Astrocyte (in vitro differentiated cells and primary cell): ENCODE measurements around the gene ACSF2. TPM values are rescaled to one million over a fixed set of nuclear protein-coding genes. Genes with fewer than 3 reads are reported as not detected.

ENCODE experiments used
- DNase-seq: peaks from one replicate; pipeline ENCODE4 v3.0.0-alpha.2; 2010; ENCODE audit warnings: low read depth
- FAIRE-seq: peaks from 2 replicates; lab custom pipeline; 2011; peaks lifted over from hg19 to GRCh38; lab: Jason Lieb, UNC
- H2AFZ ChIP-seq: 2 replicates; pipeline ENCODE4 v1.6.0; 2012; ENCODE audit warnings: low read depth, low read length, inconsistent platforms
- H3K27ac ChIP-seq: 2 replicates; pipeline ENCODE4 v1.5.1; 2011; ENCODE audit warnings: low read depth, low read length, inconsistent platforms
- H3K27me3 ChIP-seq: 2 replicates; pipeline ENCODE4 v1.6.0; 2011; ENCODE audit warnings: low read length, inconsistent platforms; ENCODE audit not compliant: insufficient read depth
- H3K36me3 ChIP-seq: 2 replicates; pipeline ENCODE4 v1.5.1; 2011; ENCODE audit warnings: low read length, inconsistent platforms; ENCODE audit not compliant: insufficient read depth
- H3K4me1 ChIP-seq: 2 replicates; pipeline ENCODE4 v1.5.1; 2011; ENCODE audit warnings: low read length, inconsistent platforms; ENCODE audit not compliant: insufficient read depth
- H3K4me2 ChIP-seq: 2 replicates; pipeline ENCODE4 v1.6.0; 2012; ENCODE audit warnings: low read length, inconsistent platforms
- H3K4me3 ChIP-seq: 2 replicates; pipeline ENCODE4 v1.5.1; 2011; ENCODE audit warnings: low read depth, mild to moderate bottlenecking, low read length, inconsistent platforms; ENCODE audit not compliant: insufficient read depth
- H3K79me2 ChIP-seq: 2 replicates; pipeline ENCODE4 v1.6.0; 2012; ENCODE audit warnings: mild to moderate bottlenecking, low read length, inconsistent platforms; ENCODE audit not compliant: insufficient read depth
- H3K9ac ChIP-seq: 2 replicates; pipeline ENCODE4 v1.6.0; 2012; ENCODE audit warnings: mild to moderate bottlenecking, low read length, inconsistent platforms
- H3K9me3 ChIP-seq: 2 replicates; pipeline ENCODE4 v1.5.1; 2012; ENCODE audit warnings: low read depth, mild to moderate bottlenecking, low read length, inconsistent platforms; ENCODE audit not compliant: insufficient read depth
- H4K20me1 ChIP-seq: 2 replicates; pipeline ENCODE4 v1.6.0; 2012; ENCODE audit warnings: low read length, inconsistent platforms; ENCODE audit not compliant: insufficient read depth
- H3K27ac Mint-ChIP-seq: one replicate; pipeline ENCODE4 v1.8.0; 2021; ENCODE audit warnings: mild to moderate bottlenecking, mixed read lengths; ENCODE audit not compliant: unreplicated experiment
- H3K27me3 Mint-ChIP-seq: one replicate; pipeline ENCODE4 v1.8.0; 2021; ENCODE audit warnings: low read depth, mixed read lengths; ENCODE audit not compliant: unreplicated experiment
- H3K36me3 Mint-ChIP-seq: one replicate; pipeline ENCODE4 v1.8.0; 2021; ENCODE audit warnings: low read depth, mixed read lengths; ENCODE audit not compliant: unreplicated experiment
- H3K4me1 Mint-ChIP-seq: one replicate; pipeline ENCODE4 v1.8.0; 2021; ENCODE audit warnings: low read depth, mixed read lengths; ENCODE audit not compliant: unreplicated experiment
- H3K4me3 Mint-ChIP-seq: one replicate; pipeline ENCODE4 v1.8.0; 2021; ENCODE audit warnings: mild to moderate bottlenecking, moderate library complexity, mixed read lengths; ENCODE audit not compliant: unreplicated experiment
- H3K9me3 Mint-ChIP-seq: one replicate; pipeline ENCODE4 v1.8.0; 2021; ENCODE audit warnings: mild to moderate bottlenecking, mixed read lengths; ENCODE audit not compliant: unreplicated experiment
- EZH2 ChIP-seq: IDR thresholded peaks from 2 replicates; pipeline ENCODE4 v1.6.1; 2012; ENCODE audit warnings: mild to moderate bottlenecking, low read length, inconsistent platforms; ENCODE audit not compliant: insufficient read depth
- total RNA-seq: library from RNA; stranded (reverse); gene quantifications from 2 replicates; pipeline ENCODE4 v1.2.1, GENCODE V29; 2021
- TF ChIP-seq, protein P1 (sequence below): IDR thresholded peaks from 2 replicates; pipeline ENCODE4 v1.5.1; 2011; ENCODE audit warnings: low read depth, mild to moderate bottlenecking, inconsistent platforms, low read length, moderate library complexity; ENCODE audit not compliant: insufficient read depth

Gene ACSF2
- total RNA-seq, 1 donor from 2014 or later, result 28.3 TPM

DNA sequence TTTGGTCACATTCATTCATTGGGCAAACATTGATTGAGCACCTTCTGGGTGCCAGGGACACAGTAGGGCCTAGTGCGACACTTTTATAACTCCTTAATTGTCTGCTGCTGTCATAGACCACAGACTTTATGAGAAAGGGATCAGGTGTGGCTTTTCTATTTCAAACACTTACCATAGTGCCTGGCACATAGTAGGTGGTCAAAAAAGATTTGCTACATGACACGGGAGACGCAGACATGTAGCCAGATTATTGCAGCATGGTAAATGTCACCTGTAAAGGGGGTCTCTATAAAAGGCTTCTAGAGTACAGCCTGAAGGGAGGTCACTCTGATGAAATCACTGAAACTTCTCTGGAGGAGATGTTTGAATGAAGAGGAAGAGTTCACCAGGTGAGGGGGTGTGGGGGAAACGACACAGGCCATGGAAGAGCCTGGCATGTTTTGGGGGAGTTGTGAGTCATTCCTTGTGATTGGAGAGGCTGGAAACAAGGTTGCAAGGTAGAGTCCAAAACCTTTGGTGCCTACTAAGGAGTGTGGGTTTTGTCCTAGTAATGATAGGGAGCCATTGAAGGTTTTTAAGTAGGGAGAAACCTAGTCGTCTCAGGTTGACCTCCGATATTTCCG is 54.2 kb downstream of the ACSF2 start:
- H3K4me2 ChIP-seq, result peak overlapping the region; percentile 93
- peaks cover 5% of the 10 kb centered on the region for H3K36me3 Mint-ChIP-seq
- H3K4me1 Mint-ChIP-seq, result peaks cover 8% of the 10 kb centered on the region
- peaks cover 7% of the 10 kb centered on the region for H3K27me3 ChIP-seq
- peaks cover 5% of the 10 kb centered on the region for H3K27me3 Mint-ChIP-seq
- peaks cover 8% of the 10 kb centered on the region for H3K4me1 ChIP-seq
- peaks cover 14% of the 10 kb centered on the region for H3K79me2 ChIP-seq
- FAIRE-seq (no peak), DNase-seq (no peak)
- no peaks in the 10 kb centered on the region for H3K9me3 Mint-ChIP-seq
- H3K4me3 ChIP-seq, result no peak overlapping the region
- peaks cover 15% of the 10 kb centered on the region for H3K36me3 ChIP-seq
- peak overlapping the region; percentile 91 for H3K4me3 Mint-ChIP-seq
- H4K20me1 ChIP-seq, result peaks cover 11% of the 10 kb centered on the region
- no peak for TF ChIP-seq EZH2
- TF ChIP-seq, protein P1, sequence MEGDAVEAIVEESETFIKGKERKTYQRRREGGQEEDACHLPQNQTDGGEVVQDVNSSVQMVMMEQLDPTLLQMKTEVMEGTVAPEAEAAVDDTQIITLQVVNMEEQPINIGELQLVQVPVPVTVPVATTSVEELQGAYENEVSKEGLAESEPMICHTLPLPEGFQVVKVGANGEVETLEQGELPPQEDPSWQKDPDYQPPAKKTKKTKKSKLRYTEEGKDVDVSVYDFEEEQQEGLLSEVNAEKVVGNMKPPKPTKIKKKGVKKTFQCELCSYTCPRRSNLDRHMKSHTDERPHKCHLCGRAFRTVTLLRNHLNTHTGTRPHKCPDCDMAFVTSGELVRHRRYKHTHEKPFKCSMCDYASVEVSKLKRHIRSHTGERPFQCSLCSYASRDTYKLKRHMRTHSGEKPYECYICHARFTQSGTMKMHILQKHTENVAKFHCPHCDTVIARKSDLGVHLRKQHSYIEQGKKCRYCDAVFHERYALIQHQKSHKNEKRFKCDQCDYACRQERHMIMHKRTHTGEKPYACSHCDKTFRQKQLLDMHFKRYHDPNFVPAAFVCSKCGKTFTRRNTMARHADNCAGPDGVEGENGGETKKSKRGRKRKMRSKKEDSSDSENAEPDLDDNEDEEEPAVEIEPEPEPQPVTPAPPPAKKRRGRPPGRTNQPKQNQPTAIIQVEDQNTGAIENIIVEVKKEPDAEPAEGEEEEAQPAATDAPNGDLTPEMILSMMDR, result no peak
- H3K27ac ChIP-seq, result no peak overlapping the region
- no peaks in the 10 kb centered on the region for H3K9me3 ChIP-seq
- H3K27ac Mint-ChIP-seq, result no peak overlapping the region
- no peak overlapping the region for H3K9ac ChIP-seq
- no peak overlapping the region for H2AFZ ChIP-seq

DNA sequence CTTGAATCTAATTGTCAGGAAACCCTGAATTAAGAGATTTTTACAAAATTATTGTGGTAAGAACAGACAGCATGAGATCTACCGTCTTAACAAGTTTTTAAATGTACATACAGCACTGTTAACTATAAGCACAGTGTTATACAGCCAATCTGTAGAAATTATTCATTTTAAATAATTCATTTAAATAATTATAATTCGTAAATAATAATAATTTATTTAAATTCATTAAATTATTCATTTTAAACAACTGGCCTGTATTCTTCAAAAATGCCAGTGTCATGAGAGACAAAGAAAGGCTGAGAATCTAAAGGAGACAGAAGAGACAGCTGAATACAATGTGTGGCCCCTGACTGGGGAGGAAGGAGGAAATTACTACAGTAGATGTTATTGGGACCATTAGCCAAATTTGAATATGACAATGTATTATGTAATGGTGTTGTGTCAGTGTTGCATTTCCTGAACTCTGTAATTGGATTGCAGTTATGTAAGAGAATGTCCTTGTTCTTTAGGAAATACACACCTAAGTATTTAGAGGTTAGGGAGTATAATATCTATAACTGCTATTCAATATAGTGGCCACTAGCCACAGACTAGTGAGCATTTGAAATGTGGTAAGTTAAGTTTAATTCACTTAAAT is 55.0 kb downstream of the ACSF2 start:
- no peak overlapping the region for H3K27ac Mint-ChIP-seq
- no peak overlapping the region for H3K9ac ChIP-seq
- TF ChIP-seq, protein P1, result no peak
- TF ChIP-seq EZH2, result no peak
- peaks cover 5% of the 10 kb centered on the region for H3K27me3 Mint-ChIP-seq
- H3K27me3 ChIP-seq, result peaks cover 3% of the 10 kb centered on the region
- peaks cover 18% of the 10 kb centered on the region for H3K36me3 ChIP-seq
- no peak overlapping the region for H3K4me2 ChIP-seq
- H3K79me2 ChIP-seq, result peaks cover 14% of the 10 kb centered on the region
- H3K9me3 ChIP-seq, result no peaks in the 10 kb centered on the region
- DNase-seq, result no peak
- no peak overlapping the region for H3K27ac ChIP-seq
- no peaks in the 10 kb centered on the region for H3K9me3 Mint-ChIP-seq
- peaks cover 5% of the 10 kb centered on the region for H3K36me3 Mint-ChIP-seq
- peaks cover 8% of the 10 kb centered on the region for H3K4me1 Mint-ChIP-seq
- no peak for FAIRE-seq
- H3K4me3 ChIP-seq, result no peak overlapping the region
- H3K4me3 Mint-ChIP-seq, result peak overlapping the region; percentile 21
- H4K20me1 ChIP-seq, result peaks cover 11% of the 10 kb centered on the region
- H3K4me1 ChIP-seq, result peaks cover 8% of the 10 kb centered on the region
- no peak overlapping the region for H2AFZ ChIP-seq

DNA sequence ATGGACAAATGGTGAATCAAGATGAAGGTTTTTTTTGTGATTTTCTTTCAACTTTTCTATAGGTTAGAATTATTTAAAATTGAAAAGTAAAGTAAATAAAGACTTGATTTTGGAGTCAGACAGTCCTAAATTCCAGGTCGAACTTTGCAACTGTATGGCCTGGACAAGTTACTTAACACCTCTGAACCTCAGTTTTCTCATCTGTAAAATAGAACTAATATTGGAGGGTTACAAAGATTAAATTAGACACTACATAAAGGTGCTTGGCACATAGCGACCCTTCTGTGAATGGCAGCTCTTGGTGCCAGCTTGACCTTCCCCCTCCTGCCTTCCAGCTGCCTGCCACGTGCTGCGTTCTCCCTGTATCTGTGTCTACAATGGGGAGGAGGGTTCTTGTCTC is 55.6 kb downstream of the ACSF2 start:
- Histone ChIP-seq H3K79me2 (peaks cover 14% of the 10 kb centered on the region), H3K4me2 (no peak overlapping the region), H3K4me1 (peaks cover 8% of the 10 kb centered on the region), H4K20me1 (peaks cover 11% of the 10 kb centered on the region), H3K9ac (no peak overlapping the region), H3K36me3 (peaks cover 18% of the 10 kb centered on the region), H3K27ac (no peak overlapping the region), H2AFZ (no peak overlapping the region), H3K27me3 (no peaks in the 10 kb centered on the region), H3K9me3 (no peaks in the 10 kb centered on the region), H3K4me3 (no peak overlapping the region)
- Mint-ChIP-seq H3K27ac (no peak overlapping the region), H3K27me3 (no peaks in the 10 kb centered on the region), H3K36me3 (peaks cover 5% of the 10 kb centered on the region), H3K4me3 (no peak overlapping the region), H3K4me1 (peaks cover 8% of the 10 kb centered on the region), H3K9me3 (no peaks in the 10 kb centered on the region)
- FAIRE-seq (no peak), DNase-seq (no peak)
- no peak for TF ChIP-seq EZH2
- TF ChIP-seq, protein P1, result no peak
